ENCODE measurements around the gene UBL3.

The UBL3 gene

DNA sequence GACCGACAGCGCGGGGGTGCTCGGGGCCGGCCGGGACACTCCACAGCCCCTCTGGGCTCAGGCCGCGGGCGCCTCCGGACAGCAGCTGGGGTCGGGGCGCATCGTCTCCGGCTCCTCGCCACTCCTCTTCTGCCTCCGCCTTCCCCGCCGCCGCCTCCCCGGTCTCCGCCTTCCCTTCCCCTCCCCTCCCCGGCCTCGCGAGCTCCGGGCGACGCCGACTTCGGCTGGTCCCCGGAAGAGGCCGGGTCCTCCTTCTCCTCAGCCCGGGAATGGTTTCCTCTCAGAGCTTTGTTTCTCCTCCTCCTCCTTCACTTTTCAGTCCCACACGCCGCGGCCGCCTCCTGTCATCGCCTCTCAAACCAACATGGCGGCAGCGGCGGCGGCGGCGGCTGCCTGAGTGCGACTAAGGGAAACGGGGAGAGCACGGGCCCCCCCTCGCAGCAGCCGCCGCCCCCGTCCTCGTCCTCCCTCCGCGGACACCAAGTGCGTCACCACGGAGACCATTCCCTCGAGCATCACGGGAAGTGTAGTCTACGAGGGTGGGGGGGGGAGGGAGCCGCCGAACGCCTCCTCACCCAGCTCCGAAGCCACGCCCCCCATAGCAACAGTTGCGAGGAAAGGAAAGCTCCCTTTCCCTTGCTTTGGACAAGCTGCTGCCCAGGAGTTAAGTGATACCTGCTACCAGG, at the start of gene UBL3:
Gene UBL3, minus strand, starts transcription at position 405 of the 686 bp plus-strand sequence. CDS start 1,079 bp downstream, outside the sequence.
- DNase-seq (ENCODE audit: extremely low read depth in 1 of 2, low read depth in 1 of 2) = peak; percentile 84 to 91

DNA sequence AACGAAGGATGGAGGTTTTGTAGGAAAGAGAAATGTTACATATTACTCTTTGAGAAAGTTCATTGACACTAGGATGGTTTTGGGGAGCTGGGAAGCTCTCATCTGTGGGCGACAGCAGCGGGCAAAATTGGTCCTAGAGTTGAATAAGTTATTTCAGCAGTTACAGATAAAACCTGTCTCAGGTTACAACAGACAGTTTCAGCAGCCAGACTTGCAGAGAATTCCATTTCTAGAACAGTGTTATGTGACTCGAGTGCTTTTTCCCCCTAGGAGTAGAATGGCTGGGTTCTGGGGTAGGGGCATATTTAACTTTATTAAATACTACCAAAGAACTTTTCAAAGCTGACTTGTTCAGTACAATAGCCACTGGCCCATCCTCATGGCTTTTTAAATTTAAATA, 46.7 kb upstream of the UBL3 start:
- DNase-seq (ENCODE audit: extremely low read depth in 1 of 2, low read depth in 1 of 2) = no peak

GRCh38 chr13:29893438-29893837, 43.0 kb upstream of the UBL3 start:
- no peak for DNase-seq (ENCODE audit: extremely low read depth in 1 of 2, low read depth in 1 of 2)

GRCh38 chr13:29892151-29892550, 41.7 kb upstream of the UBL3 start:
- DNase-seq (ENCODE audit: extremely low read depth in 1 of 2, low read depth in 1 of 2) = no peak

DNA sequence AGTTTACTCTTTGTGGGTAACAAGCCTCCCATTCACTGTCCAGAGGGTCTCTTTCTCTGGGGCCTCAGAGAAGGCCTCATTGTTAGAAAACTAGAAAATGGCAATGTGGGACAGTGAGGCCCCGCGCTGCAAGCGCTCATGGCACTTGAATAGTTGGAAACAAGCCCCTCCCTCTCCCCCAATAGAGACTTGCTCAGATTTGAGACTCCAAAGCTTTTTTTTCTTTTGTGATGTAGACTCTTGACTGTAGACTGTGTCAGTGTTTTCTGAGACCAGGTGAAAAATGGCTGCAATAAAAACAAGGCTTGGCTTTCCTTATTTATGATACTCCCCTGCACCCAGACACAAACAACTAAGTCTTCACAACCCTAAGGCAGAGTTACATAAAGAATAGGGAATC, 38.7 kb upstream of the UBL3 start:
- DNase-seq (ENCODE audit: extremely low read depth in 1 of 2, low read depth in 1 of 2) = no peak

DNA sequence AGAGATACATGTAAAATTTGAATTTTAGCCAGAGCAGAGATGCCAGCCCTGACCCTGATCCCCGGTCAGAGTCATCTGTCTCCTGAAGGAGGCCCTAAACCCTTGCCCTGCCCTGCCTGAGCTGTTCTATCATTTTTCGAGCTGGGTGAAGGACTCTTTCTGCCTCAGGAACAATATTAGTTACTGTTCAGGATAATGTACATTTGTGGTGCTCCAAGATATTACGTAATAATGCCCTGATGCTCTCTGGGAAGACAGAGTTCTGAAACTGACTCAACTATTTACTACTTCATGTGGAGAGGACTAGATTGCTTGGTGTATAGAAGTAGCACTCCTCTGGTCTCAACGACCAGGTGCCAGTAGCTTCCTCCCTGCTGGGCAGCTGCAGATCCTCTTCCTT, 37.9 kb upstream of the UBL3 start:
- DNase-seq (ENCODE audit: extremely low read depth in 1 of 2, low read depth in 1 of 2) = no peak

- DNase-seq (ENCODE audit: extremely low read depth in 1 of 2, low read depth in 1 of 2) = no peak
Observed at GRCh38 chr13:29887686-29888085, 37.3 kb upstream of the UBL3 start.

- DNase-seq (ENCODE audit: extremely low read depth in 1 of 2, low read depth in 1 of 2) = no peak
Observed at GRCh38 chr13:29887030-29887557, 36.7 kb upstream of the UBL3 start.

- DNase-seq (ENCODE audit: extremely low read depth in 1 of 2, low read depth in 1 of 2) = peak; percentile 31 to 81
Observed at GRCh38 chr13:29886446-29886845, 36.0 kb upstream of the UBL3 start.

GRCh38 chr13:29885989-29886388, 35.6 kb upstream of the UBL3 start:
- DNase-seq (ENCODE audit: extremely low read depth in 1 of 2, low read depth in 1 of 2) = no peak

GRCh38 chr13:29884671-29885430, 34.4 kb upstream of the UBL3 start:
- no peak for DNase-seq (ENCODE audit: extremely low read depth in 1 of 2, low read depth in 1 of 2)

- no peak for DNase-seq (ENCODE audit: extremely low read depth in 1 of 2, low read depth in 1 of 2)
Observed at GRCh38 chr13:29883941-29884518, 33.6 kb upstream of the UBL3 start.

- no peak for DNase-seq (ENCODE audit: extremely low read depth in 1 of 2, low read depth in 1 of 2)
Observed at GRCh38 chr13:29882076-29882475, 31.7 kb upstream of the UBL3 start.

DNA sequence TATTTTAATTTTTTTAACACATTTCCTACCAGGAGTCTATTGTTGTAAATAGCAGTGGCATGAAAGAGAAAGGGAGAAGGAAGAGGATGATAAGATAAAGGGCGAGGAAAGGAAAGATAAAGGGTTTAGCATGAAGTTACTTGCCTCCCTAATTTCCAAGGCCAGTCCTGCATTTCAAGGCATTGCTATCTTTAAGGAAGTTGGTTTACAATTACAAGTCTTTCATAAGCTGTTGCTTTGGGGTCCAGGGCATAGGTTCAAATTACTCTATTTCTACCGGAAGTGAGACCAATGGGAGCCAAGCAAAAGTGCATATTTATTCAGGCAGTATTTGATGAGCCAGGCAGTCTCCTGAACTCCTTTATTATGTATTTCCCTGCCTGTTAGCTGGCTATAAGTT, 27.7 kb upstream of the UBL3 start:
- DNase-seq (ENCODE audit: extremely low read depth in 1 of 2, low read depth in 1 of 2) = no peak

GRCh38 chr13:29877456-29878078, 27.1 kb upstream of the UBL3 start:
- DNase-seq (ENCODE audit: extremely low read depth in 1 of 2, low read depth in 1 of 2) = no peak

DNA sequence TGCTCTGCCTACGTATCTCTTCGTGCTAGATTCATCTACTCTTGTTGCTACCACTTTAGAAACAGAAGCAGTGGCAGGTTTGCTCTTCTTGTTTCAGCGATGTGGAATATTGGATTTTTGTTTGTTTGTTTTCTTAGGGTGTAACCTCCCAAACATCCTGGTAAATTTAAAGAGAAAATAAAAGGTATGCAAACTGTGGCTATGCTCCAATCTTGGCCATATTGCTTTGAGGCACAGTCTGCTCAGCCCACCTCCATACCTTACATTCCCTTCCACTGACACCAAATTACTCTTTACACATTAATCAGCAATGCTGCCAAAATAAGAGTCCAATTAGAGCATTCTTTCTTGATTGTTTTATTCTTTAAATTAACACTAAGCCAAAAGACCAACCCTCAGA, 25.2 kb upstream of the UBL3 start:
- DNase-seq (ENCODE audit: extremely low read depth in 1 of 2, low read depth in 1 of 2) = no peak

- DNase-seq (ENCODE audit: extremely low read depth in 1 of 2, low read depth in 1 of 2) = no peak
Observed at GRCh38 chr13:29868581-29868980, 18.2 kb upstream of the UBL3 start.

GRCh38 chr13:29865934-29866333, 15.5 kb upstream of the UBL3 start:
- DNase-seq (ENCODE audit: extremely low read depth in 1 of 2, low read depth in 1 of 2) = no peak

GRCh38 chr13:29861694-29862110, 11.3 kb upstream of the UBL3 start:
- no peak for DNase-seq (ENCODE audit: extremely low read depth in 1 of 2, low read depth in 1 of 2)

DNA sequence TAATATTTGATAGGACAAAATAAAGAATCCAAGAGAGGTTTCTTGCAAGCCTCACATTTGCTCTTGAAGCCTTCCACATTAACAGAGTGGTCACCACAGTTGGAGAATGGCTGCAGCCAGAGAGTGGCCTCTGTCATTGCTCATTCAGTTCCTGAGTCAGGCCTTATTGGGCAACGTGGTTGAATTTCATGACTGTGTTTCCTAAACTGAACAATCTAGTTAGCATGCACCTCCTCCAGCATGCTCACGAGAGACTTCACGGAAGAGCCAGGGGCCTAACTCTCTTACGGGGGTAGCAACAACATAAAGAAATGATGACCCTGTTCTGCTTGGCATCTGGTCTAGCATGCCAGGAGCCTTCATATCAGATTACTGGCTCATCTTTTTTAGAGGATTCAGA, 9.6 kb upstream of the UBL3 start:
- peak in 1 of 2 donors; percentile 10 for DNase-seq (ENCODE audit: extremely low read depth in 1 of 2, low read depth in 1 of 2)

GRCh38 chr13:29858667-29859066, 8.2 kb upstream of the UBL3 start:
- DNase-seq (ENCODE audit: extremely low read depth in 1 of 2, low read depth in 1 of 2) = no peak
